Brain microvascular endothelial cell (primary cell): ENCODE results near the gene AGK.

Experiments
- DNase-seq: peaks from one replicate; pipeline ENCODE4 v3.0.0-alpha.2; 2020
- H3K27ac ChIP-seq: fragments of 250-450 bp; sonication (Bioruptor Pico); 2 replicates; pipeline ENCODE4 v1.5.1; 2020; ENCODE audit warnings: mild to moderate bottlenecking, moderate library complexity
- H3K27me3 ChIP-seq: fragments of 250-450 bp; sonication (Bioruptor Pico); replicated peaks from 2 replicates; pipeline ENCODE4 v1.5.1; 2020; ENCODE audit warnings: mild to moderate bottlenecking
- H3K36me3 ChIP-seq: fragments of 250-450 bp; sonication (Bioruptor Pico); replicated peaks from 2 replicates; pipeline ENCODE4 v1.5.1; 2020; ENCODE audit warnings: mild to moderate bottlenecking
- H3K4me3 ChIP-seq: 2 replicates; pipeline ENCODE4 v1.5.1; 2011; ENCODE audit warnings: low read depth, mild to moderate bottlenecking, control low read depth, low read length, moderate library complexity
- CTCF ChIP-seq: IDR thresholded peaks from 2 replicates; pipeline ENCODE4 v1.5.1; 2011; ENCODE audit warnings: low read depth, mild to moderate bottlenecking, moderate library complexity, low read length, control low read depth, inconsistent platforms; ENCODE audit errors: missing control alignments
- in situ Hi-C: cut with HindIII; loops from 2 replicates; pipeline ENCODE4 v1.10.0; 2017; ENCODE audit warnings: low sequenced_read_pairs, low pct_ligation_motif_present

AGK gene

DNA sequence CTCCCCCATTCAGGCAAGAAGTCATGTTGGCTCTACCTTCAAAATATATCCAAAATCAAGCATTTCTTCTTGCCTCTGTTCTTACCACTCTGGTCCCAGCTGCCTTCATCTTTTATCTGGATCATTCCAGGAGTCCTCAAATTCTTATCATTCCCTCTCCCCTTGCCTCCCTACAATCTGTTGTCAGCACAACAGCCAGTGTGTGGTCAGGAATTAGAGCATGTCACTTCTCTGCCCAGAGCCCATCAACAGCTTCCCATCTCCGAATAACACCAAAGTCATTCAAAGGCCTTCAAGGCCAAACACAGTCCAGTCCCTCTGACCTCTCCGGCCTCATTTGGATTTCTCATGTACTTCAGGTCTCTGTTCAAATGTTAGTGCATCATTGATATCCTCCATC lies 80.3 kb downstream of the AGK start:
- no peak for TF ChIP-seq CTCF
- in situ Hi-C loops: no loop called here
- H3K4me3 ChIP-seq: no peak overlapping the region
- DNase-seq: no peak
- no peak overlapping the region for H3K27ac ChIP-seq
- no peaks in the 10 kb centered on the region for H3K36me3 ChIP-seq
- no peaks in the 10 kb centered on the region for H3K27me3 ChIP-seq

GRCh38 chr7:141634065-141634464 lies 82.9 kb downstream of the AGK start:
- no peak for DNase-seq
- no peak for TF ChIP-seq CTCF

GRCh38 chr7:141636053-141636452 lies 84.8 kb downstream of the AGK start:
- in situ Hi-C loops: no loop called here
- H3K27ac ChIP-seq: no peak overlapping the region
- H3K4me3 ChIP-seq: no peak overlapping the region
- H3K27me3 ChIP-seq: no peaks in the 10 kb centered on the region
- no peaks in the 10 kb centered on the region for H3K36me3 ChIP-seq
- DNase-seq: no peak
- TF ChIP-seq CTCF: no peak

More at GRCh38 chr7:141634065-141634464, 82.9 kb downstream of the AGK start:
- no peaks in the 10 kb centered on the region for H3K27me3 ChIP-seq
- no peak overlapping the region for H3K4me3 ChIP-seq
- H3K27ac ChIP-seq: no peak overlapping the region
- in situ Hi-C loops: no loop called here
- no peaks in the 10 kb centered on the region for H3K36me3 ChIP-seq

- Histone ChIP-seq H3K36me3 (peaks cover 8% of the 10 kb centered on the region), H3K27ac (no peak overlapping the region), H3K4me3 (no peak overlapping the region), H3K27me3 (no peaks in the 10 kb centered on the region)
- in situ Hi-C loops: no loop called here
- DNase-seq: no peak
- no peak for TF ChIP-seq CTCF
Measured at GRCh38 chr7:141640239-141640840, 89.1 kb downstream of the AGK start.

- in situ Hi-C loops: no loop called here
- peak; percentile 6 for TF ChIP-seq CTCF
Measured at GRCh38 chr7:141641876-141642275, 90.7 kb downstream of the AGK start.

DNA sequence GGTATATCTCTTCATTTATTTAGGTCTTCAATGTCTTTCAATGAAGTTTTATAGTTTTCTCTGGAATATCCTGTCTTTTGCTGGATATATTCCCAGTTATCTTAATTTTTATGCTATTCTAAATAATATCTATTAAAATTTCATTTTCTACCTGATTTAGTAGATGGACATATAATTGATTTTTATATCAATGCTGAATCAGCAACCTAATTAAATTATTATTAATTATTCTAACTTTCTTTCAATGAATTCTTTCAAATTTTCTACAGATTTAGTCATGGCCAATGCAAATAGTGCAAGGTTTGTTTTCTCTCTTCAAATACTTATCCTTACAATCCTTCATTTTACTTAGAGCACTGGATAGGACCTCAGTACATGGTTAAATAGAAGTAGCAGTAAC lies 94.0 kb downstream of the AGK start:
- H3K36me3 ChIP-seq: peaks cover 8% of the 10 kb centered on the region

More at GRCh38 chr7:141641876-141642275, 90.7 kb downstream of the AGK start:
- H3K27me3 ChIP-seq: no peaks in the 10 kb centered on the region
- peaks cover 8% of the 10 kb centered on the region for H3K36me3 ChIP-seq
- DNase-seq: no peak
- no peak overlapping the region for H3K27ac ChIP-seq
- H3K4me3 ChIP-seq: no peak overlapping the region

More for the DNA sequence above, 94.0 kb downstream of the AGK start:
- in situ Hi-C loops: no loop called here
- Histone ChIP-seq H3K4me3 (no peak overlapping the region), H3K27ac (no peak overlapping the region), H3K27me3 (no peaks in the 10 kb centered on the region)
- DNase-seq: no peak
- TF ChIP-seq CTCF: no peak
